ENCODE data around the gene OR51E1.
A peak's percentile ranks its signal among the peaks of the same experiment; 100 is the strongest.

Gene OR51E1

GRCh38 chr11:4654635-4655369, 11.0 kb downstream of the OR51E1 start:
- no peak for DNase-seq

- DNase-seq = no peak
Measured at GRCh38 chr11:4658629-4659445, 15.1 kb downstream of the OR51E1 start.

- no peak for DNase-seq
Measured at GRCh38 chr11:4662876-4663275, 19.1 kb downstream of the OR51E1 start.

- no peak for DNase-seq
Measured at GRCh38 chr11:4664183-4664582, 20.4 kb downstream of the OR51E1 start.

GRCh38 chr11:4664786-4665185, 21.0 kb downstream of the OR51E1 start:
- DNase-seq = no peak

- no peak for DNase-seq
Measured at GRCh38 chr11:4665424-4665823, 21.6 kb downstream of the OR51E1 start.

GRCh38 chr11:4671741-4672140, 28.0 kb downstream of the OR51E1 start:
- no peak for DNase-seq

GRCh38 chr11:4672470-4672869, 28.7 kb downstream of the OR51E1 start:
- no peak for DNase-seq

GRCh38 chr11:4673781-4674180, 30.0 kb downstream of the OR51E1 start:
- no peak for DNase-seq

GRCh38 chr11:4677948-4678347, 34.2 kb downstream of the OR51E1 start:
- DNase-seq = peak; percentile 22

- DNase-seq = peak; percentile 56
Measured at GRCh38 chr11:4680341-4680740, 36.6 kb downstream of the OR51E1 start.

- no peak for DNase-seq
Measured at GRCh38 chr11:4682623-4683419, 39.0 kb downstream of the OR51E1 start.

- no peak for DNase-seq
Measured at GRCh38 chr11:4684631-4685285, 41.0 kb downstream of the OR51E1 start.

- DNase-seq = no peak
Measured at GRCh38 chr11:4695442-4695841, 51.7 kb downstream of the OR51E1 start.

GRCh38 chr11:4697585-4697984, 53.8 kb downstream of the OR51E1 start, which contains the start of gene OR51E2:
Gene OR51E2 (minus strand): TSS chr11:4697853. CDS start chr11:4682711, 15,142 bp downstream.
- DNase-seq = no peak

GRCh38 chr11:4699697-4700435, 56.1 kb downstream of the OR51E1 start:
- no peak for DNase-seq

GRCh38 chr11:4700436-4700820, 56.6 kb downstream of the OR51E1 start:
- no peak for DNase-seq

- DNase-seq = peak; percentile 93
Measured at GRCh38 chr11:4704054-4704789, 60.4 kb downstream of the OR51E1 start, which contains the start of gene MMP26. Gene MMP26 (plus strand): TSS chr11:4704784.

- no peak for DNase-seq
Measured at GRCh38 chr11:4704790-4705334, 61.1 kb downstream of the OR51E1 start.
